Stimulated activated CD4-positive, alpha-beta T cell treated with anti-CD3 and anti-CD28 coated beads, Interleukin-1b, Interleukin-23, amount 100 ng/mL, for 1 hour (primary cell): ENCODE data around the gene FOLH1.
"Not testable (repeated sequence)": the region's sequence is repeated elsewhere in the genome, so short reads cannot be mapped to it uniquely, and the experiment has no call there.

Source experiments
- DNase-seq, 2 donors: peaks; one replicate each; pipeline ENCODE4 v3.0.0-alpha.2; 2020; ENCODE audit warnings: low read depth in 2 of 2

The FOLH1 gene

GRCh38 chr11:49177936-49178335 is 30.5 kb downstream of the FOLH1 start:
- not testable (repeated sequence) for DNase-seq

GRCh38 chr11:49175378-49175777 is 33.0 kb downstream of the FOLH1 start:
- DNase-seq: not testable (repeated sequence)

GRCh38 chr11:49174691-49175366 is 33.6 kb downstream of the FOLH1 start:
- DNase-seq: not testable (repeated sequence)

- not testable (repeated sequence) for DNase-seq
Measured at GRCh38 chr11:49171613-49172012, 36.8 kb downstream of the FOLH1 start.

GRCh38 chr11:49169579-49169978 is 38.8 kb downstream of the FOLH1 start:
- DNase-seq: not testable (repeated sequence)

GRCh38 chr11:49168992-49169391 is 39.4 kb downstream of the FOLH1 start:
- DNase-seq: not testable (repeated sequence)

GRCh38 chr11:49151211-49151610 is 57.2 kb downstream of the FOLH1 start:
- no peak for DNase-seq

- DNase-seq: not testable (repeated sequence)
Measured at GRCh38 chr11:49102356-49102755, 106.0 kb downstream of the FOLH1 start.
